GM12872 (cell line): ENCODE results near the gene WDR53.

Experiments used
- CTCF ChIP-seq: IDR thresholded peaks from 3 replicates; pipeline ENCODE4 v1.5.1; 2011; ENCODE audit warnings: low read depth, mild to moderate bottlenecking, low read length, moderate library complexity; ENCODE audit not compliant: insufficient read depth

Gene WDR53

GRCh38 chr3:196519718-196520082, 48.7 kb downstream of the WDR53 start:
- no peak for TF ChIP-seq CTCF

GRCh38 chr3:196518966-196519717, 49.2 kb downstream of the WDR53 start:
- TF ChIP-seq CTCF: peak; percentile 39

- no peak for TF ChIP-seq CTCF
Observed at GRCh38 chr3:196517919-196518318, 50.4 kb downstream of the WDR53 start.

- TF ChIP-seq CTCF: no peak
Observed at GRCh38 chr3:196517162-196517800, 51.1 kb downstream of the WDR53 start.

- TF ChIP-seq CTCF: no peak
Observed at GRCh38 chr3:196514913-196515621, 53.3 kb downstream of the WDR53 start, which contains the start of gene SMCO1. TSS of gene SMCO1 (minus strand) at chr3:196515346. CDS start at chr3:196515209, 137 bp downstream.

- no peak for TF ChIP-seq CTCF
Observed at GRCh38 chr3:196514350-196514716, 54.0 kb downstream of the WDR53 start.

- TF ChIP-seq CTCF: no peak
Observed at GRCh38 chr3:196513697-196514349, 54.5 kb downstream of the WDR53 start.
